Fibroblast of the aortic adventitia (primary cell): Measurements from ENCODE around the gene ZNF41. TPM values are rescaled to one million over a fixed set of nuclear protein-coding genes. Genes with fewer than 3 reads are reported as not detected.

ENCODE experiments used
- total RNA-seq: library from RNA; depleted of rRNA; stranded (reverse); fragments of >200 nt; gene quantifications from 2 replicates; pipeline ENCODE4 v1.2.3, GENCODE V29; 2012; ENCODE audit warnings: low replicate concordance

The ZNF41 gene
- total RNA-seq, 1 donor = 10.5 TPM

Other genes starting within 250 kb of the ZNF41 start
- gene ZNF157, start 112.6 kb downstream of the ZNF41 start, total RNA-seq = 1.3 TPM in 1 of 2 replicates, not detected in the other
- 9.2 and 20.9 TPM in 2 replicates for gene ARAF, start 78.0 kb upstream of the ZNF41 start, total RNA-seq
- gene TIMP1, start 99.2 kb upstream of the ZNF41 start, total RNA-seq = 834 and 863 TPM in 2 replicates
- 0.09 TPM in 1 of 2 replicates, not detected in the other for gene SYN1, start 136.6 kb upstream of the ZNF41 start, total RNA-seq
- gene CFP, start 146.7 kb upstream of the ZNF41 start, total RNA-seq = 0.18 TPM in 1 of 2 replicates, not detected in the other
- gene ELK1, start 167.3 kb upstream of the ZNF41 start, total RNA-seq = 13.3 and 22.9 TPM in 2 replicates
- 64.3 and 151 TPM in 2 replicates for gene UXT, start 176.0 kb upstream of the ZNF41 start, total RNA-seq